SK-N-SH treated with all-trans-retinoic acid at 6 μM for 48 hours (cell line): Measurements from ENCODE around the gene SIK3.
"Not testable (repeated sequence)": the region's sequence is repeated elsewhere in the genome, so short reads cannot be mapped to it uniquely, and the experiment has no call there.

ENCODE experiments used
- ATAC-seq: fragments of 200-7000 bp; cut with Tn5 transposase; 3 replicates; pipeline ENCODE4 v1.9.1; 2020; ENCODE audit warnings: mild to moderate bottlenecking, moderate library complexity
- ARNTL ChIP-seq: fragments of 450-650 bp; formaldehyde crosslinking; IDR thresholded peaks from 2 replicates; pipeline ENCODE4 v1.5.0; 2020; ENCODE audit warnings: low read depth, mild to moderate bottlenecking, moderate library complexity, borderline replicate concordance
- BACH2 ChIP-seq: fragments of 250-450 bp; sonication (Bioruptor Pico); IDR thresholded peaks from 2 replicates; pipeline ENCODE4 v1.9.0; 2021; ENCODE audit warnings: mild to moderate bottlenecking, borderline replicate concordance
- CSDC2 ChIP-seq: fragments of 250-450 bp; sonication (Bioruptor Pico); IDR thresholded peaks from 2 replicates; pipeline ENCODE4 v1.5.0; 2020; ENCODE audit warnings: mild to moderate bottlenecking, moderate library complexity
- ESRRG ChIP-seq: fragments of 250-450 bp; sonication (Bioruptor Pico); IDR thresholded peaks from 2 replicates; pipeline ENCODE4 v1.6.1; 2021; ENCODE audit warnings: mild to moderate bottlenecking
- GLIS3 ChIP-seq: fragments of 250-450 bp; sonication (Bioruptor Pico); IDR thresholded peaks from 2 replicates; pipeline ENCODE4 v1.5.0; 2020; ENCODE audit warnings: mild to moderate bottlenecking, moderate library complexity
- ISL1 ChIP-seq: fragments of 250-450 bp; sonication (Bioruptor Pico); IDR thresholded peaks from 2 replicates; pipeline ENCODE4 v2.1.2; 2022; ENCODE audit warnings: mild to moderate bottlenecking, moderate library complexity
- OSR1 ChIP-seq: fragments of 250-450 bp; sonication (Bioruptor Pico); IDR thresholded peaks from 2 replicates; pipeline ENCODE4 v1.8.0; 2022; ENCODE audit warnings: moderate library complexity, mild to moderate bottlenecking, inconsistent platforms
- PPARA ChIP-seq: fragments of 250-450 bp; sonication (Bioruptor Pico); IDR thresholded peaks from 2 replicates; pipeline ENCODE4 v1.5.0; 2020; ENCODE audit warnings: mild to moderate bottlenecking, borderline replicate concordance
- RARB ChIP-seq: fragments of 250-450 bp; sonication (Bioruptor Pico); IDR thresholded peaks from 2 replicates; pipeline ENCODE4 v1.8.0; 2021; ENCODE audit warnings: mild to moderate bottlenecking, moderate library complexity
- SNAI2 ChIP-seq: fragments of 250-450 bp; sonication (Bioruptor Pico); IDR thresholded peaks from 2 replicates; pipeline ENCODE4 v1.5.0; 2020; ENCODE audit warnings: mild to moderate bottlenecking, moderate library complexity
- TCF4 ChIP-seq: fragments of 250-450 bp; sonication (Bioruptor Pico); IDR thresholded peaks from 2 replicates; pipeline ENCODE4 v1.8.0; 2021; ENCODE audit warnings: mild to moderate bottlenecking, moderate library complexity, borderline replicate concordance
- TSHZ2 ChIP-seq: fragments of 250-450 bp; sonication (Bioruptor Pico); IDR thresholded peaks from 2 replicates; pipeline ENCODE4 v1.5.0; 2020; ENCODE audit warnings: mild to moderate bottlenecking, moderate library complexity
- ZC3H10 ChIP-seq: fragments of 250-450 bp; sonication (Bioruptor Pico); IDR thresholded peaks from 2 replicates; pipeline ENCODE4 v1.5.1; 2021; ENCODE audit warnings: mild to moderate bottlenecking, moderate library complexity
- ZFP3 ChIP-seq: fragments of 250-450 bp; sonication (Bioruptor Pico); IDR thresholded peaks from 2 replicates; pipeline ENCODE4 v1.5.0; 2020; ENCODE audit warnings: mild to moderate bottlenecking, moderate library complexity
- ZFP30 ChIP-seq: fragments of 450-650 bp; formaldehyde crosslinking; IDR thresholded peaks from 2 replicates; pipeline ENCODE4 v1.5.0; 2022; ENCODE audit warnings: mild to moderate bottlenecking, moderate library complexity
- ZNF565 ChIP-seq: fragments of 450-650 bp; formaldehyde crosslinking; conservative IDR thresholded peaks from 2 replicates; pipeline ENCODE4 v1.5.0; 2020; ENCODE audit warnings: low read depth, mild to moderate bottlenecking, moderate library complexity
- ZNF70 ChIP-seq: fragments of 450-650 bp; formaldehyde crosslinking; IDR thresholded peaks from 2 replicates; pipeline ENCODE4 v1.5.0; 2020; ENCODE audit warnings: mild to moderate bottlenecking, moderate library complexity
- ZNF8 ChIP-seq: fragments of 450-650 bp; formaldehyde crosslinking; IDR thresholded peaks from 2 replicates; pipeline ENCODE4 v1.5.0; 2020; ENCODE audit warnings: mild to moderate bottlenecking, moderate library complexity
- TF ChIP-seq, protein P1 (sequence below): fragments of 250-450 bp; sonication (Bioruptor Pico); IDR thresholded peaks from 2 replicates; pipeline ENCODE4 v1.8.0; 2021; ENCODE audit warnings: low read depth, mild to moderate bottlenecking, moderate library complexity, borderline replicate concordance
- TF ChIP-seq, protein P2 (sequence below): fragments of 250-450 bp; sonication (Bioruptor Pico); IDR thresholded peaks from 2 replicates; pipeline ENCODE4 v1.8.0; 2020; ENCODE audit warnings: mild to moderate bottlenecking, moderate library complexity, borderline replicate concordance
- TF ChIP-seq, protein P3 (sequence below): fragments of 250-450 bp; sonication (Bioruptor Pico); IDR thresholded peaks from 2 replicates; pipeline ENCODE4 v1.5.1; 2020; ENCODE audit warnings: low read depth, mild to moderate bottlenecking, moderate library complexity
- TF ChIP-seq, protein P4 (sequence below): fragments of 250-450 bp; sonication (Bioruptor Pico); IDR thresholded peaks from 2 replicates; pipeline ENCODE4 v1.5.1; 2021; ENCODE audit warnings: mild to moderate bottlenecking, moderate library complexity

The SIK3 gene

GRCh38 chr11:116836632-116836991, 261.6 kb downstream of the SIK3 start (continued):
- TF ChIP-seq, protein P1, sequence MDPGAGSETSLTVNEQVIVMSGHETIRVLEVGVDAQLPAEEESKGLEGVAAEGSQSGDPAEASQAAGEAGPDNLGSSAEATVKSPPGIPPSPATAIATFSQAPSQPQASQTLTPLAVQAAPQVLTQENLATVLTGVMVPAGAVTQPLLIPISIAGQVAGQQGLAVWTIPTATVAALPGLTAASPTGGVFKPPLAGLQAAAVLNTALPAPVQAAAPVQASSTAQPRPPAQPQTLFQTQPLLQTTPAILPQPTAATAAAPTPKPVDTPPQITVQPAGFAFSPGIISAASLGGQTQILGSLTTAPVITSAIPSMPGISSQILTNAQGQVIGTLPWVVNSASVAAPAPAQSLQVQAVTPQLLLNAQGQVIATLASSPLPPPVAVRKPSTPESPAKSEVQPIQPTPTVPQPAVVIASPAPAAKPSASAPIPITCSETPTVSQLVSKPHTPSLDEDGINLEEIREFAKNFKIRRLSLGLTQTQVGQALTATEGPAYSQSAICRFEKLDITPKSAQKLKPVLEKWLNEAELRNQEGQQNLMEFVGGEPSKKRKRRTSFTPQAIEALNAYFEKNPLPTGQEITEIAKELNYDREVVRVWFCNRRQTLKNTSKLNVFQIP, result no peak
- no peak for TF ChIP-seq CSDC2

DNA sequence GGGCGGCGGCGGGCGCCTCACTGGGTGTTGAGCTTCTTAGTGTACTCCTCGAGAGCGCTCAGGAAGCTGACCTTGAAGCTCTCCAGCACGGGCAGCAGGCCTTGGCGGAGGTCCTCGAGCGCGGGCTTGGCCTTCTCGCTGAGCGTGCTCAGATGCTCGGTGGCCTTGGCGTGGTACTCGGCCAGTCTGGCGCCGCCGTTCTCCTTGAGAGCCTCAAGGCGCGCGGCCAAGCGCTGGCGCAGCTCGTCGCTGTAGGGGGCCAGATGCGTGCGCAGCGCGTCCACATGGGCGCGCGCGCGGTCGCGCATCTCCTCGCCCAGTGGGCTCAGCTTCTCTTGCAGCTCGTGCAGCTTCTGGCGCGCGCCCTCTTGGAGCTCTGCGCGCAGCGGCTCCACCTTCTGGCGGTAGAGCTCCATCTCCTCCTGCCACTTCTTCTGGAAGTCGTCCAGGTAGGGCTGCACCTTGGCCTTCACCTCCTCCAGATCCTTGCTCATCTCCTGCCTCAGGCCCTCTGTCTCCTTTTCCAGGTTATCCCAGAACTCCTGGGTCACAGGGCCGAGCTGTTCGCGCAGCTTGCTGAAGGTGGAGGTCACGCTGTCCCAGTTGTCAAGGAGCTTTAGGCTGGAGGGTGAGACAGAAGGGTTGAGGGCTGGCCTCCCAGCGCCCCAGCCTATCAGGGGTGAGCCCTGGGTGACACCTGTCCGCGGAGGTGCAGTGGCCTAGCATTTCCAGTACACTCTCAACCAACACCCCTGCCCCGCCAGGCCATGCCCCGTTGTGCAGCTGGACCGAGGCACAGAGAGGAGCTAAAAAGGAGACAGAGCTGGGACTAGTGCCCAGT, 262.2 kb downstream of the SIK3 start:
- ATAC-seq, result peak; percentile 92
- no peak for TF ChIP-seq ISL1 (CRISPR knock-in tag)
- TF ChIP-seq, protein P2, sequence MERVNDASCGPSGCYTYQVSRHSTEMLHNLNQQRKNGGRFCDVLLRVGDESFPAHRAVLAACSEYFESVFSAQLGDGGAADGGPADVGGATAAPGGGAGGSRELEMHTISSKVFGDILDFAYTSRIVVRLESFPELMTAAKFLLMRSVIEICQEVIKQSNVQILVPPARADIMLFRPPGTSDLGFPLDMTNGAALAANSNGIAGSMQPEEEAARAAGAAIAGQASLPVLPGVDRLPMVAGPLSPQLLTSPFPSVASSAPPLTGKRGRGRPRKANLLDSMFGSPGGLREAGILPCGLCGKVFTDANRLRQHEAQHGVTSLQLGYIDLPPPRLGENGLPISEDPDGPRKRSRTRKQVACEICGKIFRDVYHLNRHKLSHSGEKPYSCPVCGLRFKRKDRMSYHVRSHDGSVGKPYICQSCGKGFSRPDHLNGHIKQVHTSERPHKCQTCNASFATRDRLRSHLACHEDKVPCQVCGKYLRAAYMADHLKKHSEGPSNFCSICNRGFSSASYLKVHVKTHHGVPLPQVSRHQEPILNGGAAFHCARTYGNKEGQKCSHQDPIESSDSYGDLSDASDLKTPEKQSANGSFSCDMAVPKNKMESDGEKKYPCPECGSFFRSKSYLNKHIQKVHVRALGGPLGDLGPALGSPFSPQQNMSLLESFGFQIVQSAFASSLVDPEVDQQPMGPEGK (CRISPR knock-in tag), result no peak
- no peak for TF ChIP-seq ZNF565 (CRISPR knock-in tag)
- TF ChIP-seq, protein P1, result no peak
- no peak for TF ChIP-seq OSR1 (CRISPR knock-in tag)
- TF ChIP-seq ZNF8 (CRISPR knock-in tag), result no peak
- TF ChIP-seq ARNTL (CRISPR knock-in tag), result no peak
- no peak for TF ChIP-seq GLIS3
- TF ChIP-seq ZFP30 (CRISPR knock-in tag), result no peak
- no peak for TF ChIP-seq SNAI2
- TF ChIP-seq TCF4 (CRISPR knock-in tag), result no peak
- TF ChIP-seq ZFP3 (CRISPR knock-in tag), result no peak
- TF ChIP-seq PPARA (CRISPR knock-in tag), result no peak
- TF ChIP-seq, all 23 proteins: peak for 0

DNA sequence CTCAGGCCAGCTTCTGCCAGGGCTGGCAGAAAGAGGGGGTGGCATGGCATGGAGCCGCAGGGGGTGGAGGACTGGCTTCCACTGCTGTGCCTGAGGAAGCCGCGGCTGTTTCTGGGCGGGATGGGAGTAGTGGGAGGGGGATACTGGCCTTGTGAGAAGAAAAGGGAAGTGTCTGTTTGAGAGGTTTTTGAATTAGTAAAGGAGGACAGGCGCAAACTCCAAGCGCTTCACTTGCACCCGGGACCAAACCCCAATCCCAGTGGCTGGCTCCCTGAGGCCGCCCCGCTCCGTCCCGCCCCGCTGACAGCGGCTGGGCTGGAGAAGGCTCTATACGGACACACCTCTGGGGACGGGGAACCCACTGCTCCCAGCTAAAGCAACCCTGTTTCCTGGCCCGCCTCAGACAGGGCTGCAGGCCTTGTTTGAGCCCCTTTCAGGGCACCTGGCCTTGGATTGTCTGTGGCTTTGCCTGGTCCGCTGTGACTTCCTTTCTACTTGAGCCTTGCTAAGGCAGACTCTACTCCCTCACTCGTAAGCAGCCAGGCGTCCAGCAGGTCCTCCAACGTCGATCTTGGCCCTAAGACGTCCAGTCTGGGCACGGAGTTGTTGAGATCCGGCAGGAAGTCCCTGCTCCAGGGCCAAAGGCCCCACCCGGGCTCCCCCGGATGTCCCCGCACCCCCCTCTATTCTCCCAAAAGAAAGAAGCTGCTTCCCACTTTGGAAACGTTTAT, 263.0 kb downstream of the SIK3 start:
- ATAC-seq, result no peak
- no peak for TF ChIP-seq TCF4 (CRISPR knock-in tag)
- TF ChIP-seq BACH2 (CRISPR knock-in tag), result no peak
- no peak for TF ChIP-seq ZFP3 (CRISPR knock-in tag)
- TF ChIP-seq ZNF70 (CRISPR knock-in tag), result no peak
- no peak for TF ChIP-seq ISL1 (CRISPR knock-in tag)
- TF ChIP-seq OSR1 (CRISPR knock-in tag), result no peak
- TF ChIP-seq ARNTL (CRISPR knock-in tag), result no peak
- no peak for TF ChIP-seq CSDC2
- no peak for TF ChIP-seq ZNF565 (CRISPR knock-in tag)
- TF ChIP-seq, protein P1, result no peak
- TF ChIP-seq GLIS3, result no peak
- no peak for TF ChIP-seq SNAI2
- no peak for TF ChIP-seq ZC3H10 (CRISPR knock-in tag)
- TF ChIP-seq RARB (CRISPR knock-in tag), result no peak
- TF ChIP-seq, protein P3, sequence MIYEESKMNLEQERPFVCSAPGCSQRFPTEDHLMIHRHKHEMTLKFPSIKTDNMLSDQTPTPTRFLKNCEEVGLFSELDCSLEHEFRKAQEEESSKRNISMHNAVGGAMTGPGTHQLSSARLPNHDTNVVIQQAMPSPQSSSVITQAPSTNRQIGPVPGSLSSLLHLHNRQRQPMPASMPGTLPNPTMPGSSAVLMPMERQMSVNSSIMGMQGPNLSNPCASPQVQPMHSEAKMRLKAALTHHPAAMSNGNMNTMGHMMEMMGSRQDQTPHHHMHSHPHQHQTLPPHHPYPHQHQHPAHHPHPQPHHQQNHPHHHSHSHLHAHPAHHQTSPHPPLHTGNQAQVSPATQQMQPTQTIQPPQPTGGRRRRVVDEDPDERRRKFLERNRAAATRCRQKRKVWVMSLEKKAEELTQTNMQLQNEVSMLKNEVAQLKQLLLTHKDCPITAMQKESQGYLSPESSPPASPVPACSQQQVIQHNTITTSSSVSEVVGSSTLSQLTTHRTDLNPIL (CRISPR knock-in tag), result no peak
- TF ChIP-seq ESRRG (CRISPR knock-in tag), result no peak
- TF ChIP-seq, protein P4, sequence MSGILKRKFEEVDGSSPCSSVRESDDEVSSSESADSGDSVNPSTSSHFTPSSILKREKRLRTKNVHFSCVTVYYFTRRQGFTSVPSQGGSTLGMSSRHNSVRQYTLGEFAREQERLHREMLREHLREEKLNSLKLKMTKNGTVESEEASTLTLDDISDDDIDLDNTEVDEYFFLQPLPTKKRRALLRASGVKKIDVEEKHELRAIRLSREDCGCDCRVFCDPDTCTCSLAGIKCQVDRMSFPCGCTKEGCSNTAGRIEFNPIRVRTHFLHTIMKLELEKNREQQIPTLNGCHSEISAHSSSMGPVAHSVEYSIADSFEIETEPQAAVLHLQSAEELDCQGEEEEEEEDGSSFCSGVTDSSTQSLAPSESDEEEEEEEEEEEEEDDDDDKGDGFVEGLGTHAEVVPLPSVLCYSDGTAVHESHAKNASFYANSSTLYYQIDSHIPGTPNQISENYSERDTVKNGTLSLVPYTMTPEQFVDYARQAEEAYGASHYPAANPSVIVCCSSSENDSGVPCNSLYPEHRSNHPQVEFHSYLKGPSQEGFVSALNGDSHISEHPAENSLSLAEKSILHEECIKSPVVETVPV (CRISPR knock-in tag), result no peak
- TF ChIP-seq TSHZ2, result no peak

DNA sequence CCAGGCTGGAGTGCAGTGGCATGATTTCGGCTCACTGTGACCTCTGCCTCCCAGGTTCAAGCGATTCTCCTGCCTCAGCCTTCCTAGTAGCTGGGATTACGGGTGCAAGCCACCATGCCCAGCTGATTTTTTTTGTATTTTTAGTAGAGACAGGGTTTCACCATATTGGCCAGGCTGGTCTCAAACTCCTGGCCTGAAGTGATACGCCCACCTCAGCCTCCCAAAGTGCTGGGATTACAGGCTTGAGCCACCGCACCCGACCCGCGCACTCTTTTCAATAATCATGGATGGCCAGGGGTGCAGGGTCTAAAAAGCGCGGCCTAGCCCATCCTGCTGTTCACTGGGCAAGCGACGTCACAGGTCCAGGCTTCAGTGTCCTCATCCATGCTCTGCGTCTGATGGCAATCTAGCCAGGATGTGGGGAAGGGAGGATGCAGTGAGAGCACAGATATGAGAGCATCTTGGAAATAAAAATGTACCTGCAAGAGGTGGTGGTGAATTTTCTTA, 263.6 kb downstream of the SIK3 start:
- ATAC-seq, result not testable (repeated sequence)
